NCI-H446 (cell line): ENCODE data around the gene LRRC27.

Source experiments
- DNase-seq, 2 experiments: peaks; one replicate each; lab custom pipeline; 2025; lab: John Stamatoyannopoulos, UW

The LRRC27 gene

GRCh38 chr10:132357286-132358058 is 25.5 kb downstream of the LRRC27 start:
- no peak for DNase-seq

- DNase-seq, result no peak
These were observed 27.5 kb downstream of the LRRC27 start for GRCh38 chr10:132359305-132360040.

- no peak for DNase-seq
These were observed 28.9 kb downstream of the LRRC27 start for GRCh38 chr10:132360766-132361447.

- DNase-seq, result no peak
These were observed 29.6 kb downstream of the LRRC27 start for GRCh38 chr10:132361581-132362101.

GRCh38 chr10:132362151-132362611 is 30.2 kb downstream of the LRRC27 start:
- no peak for DNase-seq

GRCh38 chr10:132363376-132363775 is 31.4 kb downstream of the LRRC27 start:
- DNase-seq, result no peak

- no peak for DNase-seq
These were observed 32.1 kb downstream of the LRRC27 start for GRCh38 chr10:132363921-132364593.

- DNase-seq, result no peak
These were observed 32.6 kb downstream of the LRRC27 start for GRCh38 chr10:132364594-132364970.

GRCh38 chr10:132365102-132365501 is 33.1 kb downstream of the LRRC27 start:
- no peak for DNase-seq

- DNase-seq, result no peak
These were observed 34.0 kb downstream of the LRRC27 start for GRCh38 chr10:132366006-132366405.

GRCh38 chr10:132366499-132366898 is 34.5 kb downstream of the LRRC27 start:
- DNase-seq, result no peak

GRCh38 chr10:132368391-132368790 is 36.4 kb downstream of the LRRC27 start:
- DNase-seq, result no peak

GRCh38 chr10:132368881-132369635 is 37.1 kb downstream of the LRRC27 start:
- no peak for DNase-seq

- DNase-seq, result no peak
These were observed 37.7 kb downstream of the LRRC27 start for GRCh38 chr10:132369636-132370185.

GRCh38 chr10:132370426-132371340 is 38.7 kb downstream of the LRRC27 start:
- no peak for DNase-seq

GRCh38 chr10:132371641-132372081 is 39.7 kb downstream of the LRRC27 start:
- no peak for DNase-seq

- no peak for DNase-seq
These were observed 40.6 kb downstream of the LRRC27 start for GRCh38 chr10:132372516-132373095.

- no peak for DNase-seq
These were observed 41.4 kb downstream of the LRRC27 start for GRCh38 chr10:132373241-132373955.

GRCh38 chr10:132374176-132374575 is 42.2 kb downstream of the LRRC27 start:
- DNase-seq, result no peak
